CD14-positive monocyte (primary cell): ENCODE measurements around the gene B3GNT9. TPM values are rescaled to one million over a fixed set of nuclear protein-coding genes. Genes with fewer than 3 reads are reported as not detected.

Experiments used
- DNase-seq, 3 donors: peaks; one replicate each; pipeline ENCODE4 v3.0.0-alpha.2; 2011 to 2022
- H2AFZ ChIP-seq: 2 replicates; pipeline ENCODE4 v1.6.0; 2012; ENCODE audit warnings: mild to moderate bottlenecking, low read depth, low read length, inconsistent platforms; ENCODE audit not compliant: insufficient read depth, poor library complexity, severe bottlenecking
- H3K27ac ChIP-seq, 2 donors: 1 replicate in 1 of 2; 2 replicates in 1 of 2; pipeline ENCODE4 v1.5.1; 2012 to 2013; ENCODE audit warnings: low read length in 2 of 2, control low read depth in 1 of 2, inconsistent platforms in 1 of 2, low read depth in 1 of 2, mild to moderate bottlenecking in 1 of 2
- H3K27me3 ChIP-seq, 2 donors: one replicate each; pipeline versions ENCODE4 v1.6.0 to v1.6.1; 2011 to 2013; ENCODE audit warnings: low read length in 2 of 2; ENCODE audit not compliant: control insufficient read depth in 2 of 2, insufficient read depth in 2 of 2
- H3K36me3 ChIP-seq, 2 donors: replicated peaks in 1 of 2; 1 replicate in 1 of 2; 2 replicates in 1 of 2; pipeline versions ENCODE4 v1.5.1 to v1.6.1; 2012 to 2013; ENCODE audit warnings: low read length in 2 of 2, control low read depth in 1 of 2, inconsistent platforms in 1 of 2, mild to moderate bottlenecking in 1 of 2; ENCODE audit not compliant: insufficient read depth in 2 of 2, control insufficient read depth in 1 of 2
- H3K4me1 ChIP-seq, 2 donors: 1 replicate in 1 of 2; 2 replicates in 1 of 2; pipeline versions ENCODE4 v1.5.1 to v1.6.1; 2012 to 2013; ENCODE audit warnings: low read length in 2 of 2, control low read depth in 1 of 2, inconsistent platforms in 1 of 2, mild to moderate bottlenecking in 1 of 2, moderate library complexity in 1 of 2; ENCODE audit not compliant: insufficient read depth in 2 of 2, control insufficient read depth in 1 of 2
- H3K4me2 ChIP-seq: replicated peaks from 2 replicates; pipeline ENCODE3; 2012; ENCODE audit warnings: low read length, moderate library complexity, mild to moderate bottlenecking; ENCODE audit not compliant: poor library complexity, severe bottlenecking; ENCODE audit errors: extremely low read depth
- H3K4me3 ChIP-seq, 3 experiments: fragments of 200-600 bp in 1 of 3; sonication (generic) in 1 of 3; replicated peaks in 1 of 3; 1 replicate in 2 of 3; 2 replicates in 1 of 3; pipeline ENCODE4 v1.5.1; 2011 to 2013; ENCODE audit warnings: low read length in 3 of 3, mild to moderate bottlenecking in 3 of 3, control low read depth in 2 of 3, low read depth in 2 of 3, inconsistent platforms in 1 of 3, moderate library complexity in 1 of 3
- H3K79me2 ChIP-seq: 2 replicates; pipeline ENCODE4 v1.6.0; 2012; ENCODE audit warnings: mild to moderate bottlenecking, control low read depth, inconsistent platforms, low read length, moderate library complexity; ENCODE audit not compliant: insufficient read depth
- H3K9ac ChIP-seq: 2 replicates; pipeline ENCODE4 v1.6.0; 2017; ENCODE audit warnings: low read length, mild to moderate bottlenecking; ENCODE audit not compliant: insufficient read depth, poor library complexity, severe bottlenecking
- H3K9me3 ChIP-seq, 2 donors: replicated peaks in 1 of 2; 1 replicate in 1 of 2; 2 replicates in 1 of 2; pipeline versions ENCODE4 v1.5.1 to v1.6.1; 2012 to 2013; ENCODE audit warnings: low read length in 2 of 2, control low read depth in 1 of 2; ENCODE audit not compliant: control insufficient read depth in 1 of 2, insufficient read depth in 1 of 2
- H4K20me1 ChIP-seq: 2 replicates; pipeline ENCODE4 v1.6.0; 2012; ENCODE audit warnings: mild to moderate bottlenecking, low read length, control low read depth, moderate library complexity; ENCODE audit not compliant: insufficient read depth
- H3K27ac Mint-ChIP-seq, 7 donors: one replicate each; pipeline ENCODE4 v1.8.0; 2020; ENCODE audit warnings: mild to moderate bottlenecking in 7 of 7, mixed read lengths in 7 of 7, moderate library complexity in 6 of 7, inconsistent platforms in 2 of 7
- H3K27me3 Mint-ChIP-seq, 3 donors: one replicate each; pipeline ENCODE4 v1.8.0; 2021 to 2022; ENCODE audit warnings: low read depth in 3 of 3, mild to moderate bottlenecking in 3 of 3, mixed read lengths in 3 of 3, moderate library complexity in 3 of 3, inconsistent platforms in 1 of 3
- H3K36me3 Mint-ChIP-seq, 2 donors: one replicate each; pipeline ENCODE4 v1.8.0; 2020; ENCODE audit warnings: mixed read lengths in 2 of 2, inconsistent platforms in 1 of 2, mild to moderate bottlenecking in 1 of 2
- H3K4me1 Mint-ChIP-seq: one replicate; pipeline ENCODE4 v1.8.0; 2020; ENCODE audit warnings: mild to moderate bottlenecking, mixed read lengths
- H3K4me3 Mint-ChIP-seq, 2 donors: one replicate each; pipeline ENCODE4 v1.8.0; 2020; ENCODE audit warnings: mild to moderate bottlenecking in 2 of 2, mixed read lengths in 2 of 2, moderate library complexity in 1 of 2
- H3K9me3 Mint-ChIP-seq, 7 donors: one replicate each; pipeline ENCODE4 v1.8.0; 2020 to 2022; ENCODE audit warnings: mixed read lengths in 7 of 7, mild to moderate bottlenecking in 6 of 7, moderate library complexity in 6 of 7, inconsistent platforms in 2 of 7
- CTCF ChIP-seq: fragments of 200-600 bp; IDR thresholded peaks from one replicate; pipeline ENCODE4 v1.8.0; 2022; ENCODE audit warnings: antibody characterized with exemption, mild to moderate bottlenecking
- WGBS: methylation state at CpG from one replicate; pipeline ENCODE4 v1.1.5; 2013; ENCODE audit warnings: missing lambda C conversion rate; ENCODE audit not compliant: insufficient coverage; 5-methylcytosine and 5-hydroxymethylcytosine counted together
- intact Hi-C, 2 donors: fragments of 100-400 bp; cut with micrococcal nuclease; formaldehyde crosslinking; loops; one replicate each; pipeline versions ENCODE4 v1.15.0 to v1.15.1; 2023
- polyA plus RNA-seq, 3 donors: library from polyadenylated mRNA; depleted of rRNA in 1 of 3; unstranded in 2 of 3; stranded (reverse) in 1 of 3; fragments of 300-500 nt in 2 of 3; fragments of >200 nt in 1 of 3; fragmentation: Illumina TruSeq in 2 of 3; gene quantifications; 1 replicate in 2 of 3; 2 replicates in 1 of 3; pipeline ENCODE4 v1.2.3, GENCODE V29; 2012 to 2021

Gene B3GNT9
- polyA plus RNA-seq, 3 donors, result 0.10 to 0.67 (median 0.20) TPM

GRCh38 chr16:67173323-67173722 is 22.5 kb upstream of the B3GNT9 start:
- Histone ChIP-seq H3K4me3 (peak overlapping the region in 2 of 3 experiments; percentile 35 to 69), H3K9ac (no peak overlapping the region), H3K27ac (peak overlapping the region in 1 of 2 donors; percentile 29), H2AFZ (peak overlapping the region; percentile 70), H3K9me3 (no peaks in the 10 kb centered on the region), H3K4me1 (peaks cover 64 to 71% of the 10 kb centered on the region in 2 donors), H4K20me1 (peaks cover 28% of the 10 kb centered on the region), H3K36me3 (no peaks in the 10 kb centered on the region), H3K4me2 (peak overlapping the region; percentile 75), H3K79me2 (no peaks in the 10 kb centered on the region), H3K27me3 (peaks cover 13 to 60% of the 10 kb centered on the region in 2 donors)
- peaks cover 0 to 19% (median 5%) of the 10 kb centered on the region in 7 donors for H3K9me3 Mint-ChIP-seq
- H3K27me3 Mint-ChIP-seq, result peaks cover 58 to 90% (median 72%) of the 10 kb centered on the region in 3 donors
- peaks cover 51% of the 10 kb centered on the region for H3K4me1 Mint-ChIP-seq
- TF ChIP-seq CTCF, result no peak
- H3K4me3 Mint-ChIP-seq, result peak overlapping the region; percentile 80 to 93
- peak overlapping the region in 5 of 7 donors; percentile 70 to 90 (median 82) for H3K27ac Mint-ChIP-seq
- intact Hi-C loops, result no loop called here
- WGBS, result 91% methylated on average over 1 of the region's 1 CpG
- DNase-seq, result no peak
- peaks cover 28 to 34% of the 10 kb centered on the region in 2 donors for H3K36me3 Mint-ChIP-seq

GRCh38 chr16:67170949-67171649 is 20.3 kb upstream of the B3GNT9 start:
- Histone ChIP-seq H3K9ac (peak overlapping the region; percentile 55), H3K79me2 (no peaks in the 10 kb centered on the region), H4K20me1 (peaks cover 19% of the 10 kb centered on the region), H3K27ac (peak overlapping the region; percentile 72 to 76), H3K4me3 (peak overlapping the region; percentile 28 to 68 (median 53)), H3K4me2 (peak overlapping the region; percentile 83), H3K4me1 (peaks cover 60 to 62% of the 10 kb centered on the region in 2 donors), H3K27me3 (peaks cover 22 to 64% of the 10 kb centered on the region in 2 donors), H3K36me3 (no peaks in the 10 kb centered on the region), H3K9me3 (peaks cover 0 to 6% of the 10 kb centered on the region in 2 donors), H2AFZ (peak overlapping the region; percentile 61)
- peak overlapping the region; percentile 69 to 92 (median 80) for H3K27ac Mint-ChIP-seq
- peak in 1 of 3 donors; percentile 33 for DNase-seq
- peaks cover 52% of the 10 kb centered on the region for H3K4me1 Mint-ChIP-seq
- 71% methylated on average over 9 of the region's 14 CpGs for WGBS
- intact Hi-C loops, result no loop called here
- peaks cover 0 to 18% (median 5%) of the 10 kb centered on the region in 7 donors for H3K9me3 Mint-ChIP-seq
- H3K4me3 Mint-ChIP-seq, result peak overlapping the region; percentile 70 to 94
- peaks cover 62 to 90% (median 75%) of the 10 kb centered on the region in 3 donors for H3K27me3 Mint-ChIP-seq
- H3K36me3 Mint-ChIP-seq, result peaks cover 25 to 26% of the 10 kb centered on the region in 2 donors
- TF ChIP-seq CTCF, result no peak
